Right renal cortex interstitium (tissue), 3 donors: ENCODE measurements around the gene EFCAB11. TPM values are rescaled to one million over a fixed set of nuclear protein-coding genes. Genes with fewer than 3 reads are reported as not detected.

Experiments used
- DNase-seq, 3 donors: peaks; one replicate each; pipeline ENCODE4 v3.0.0-alpha.2; 2013; ENCODE audit warnings: low read depth in 3 of 3, low spot score in 2 of 3
- polyA plus RNA-seq, 3 donors: library from polyadenylated mRNA; unstranded; fragments of 120-200 nt; gene quantifications; one replicate each; pipeline ENCODE4 v1.2.1, GENCODE V29; 2013; ENCODE audit not compliant: insufficient read length in 3 of 3

The EFCAB11 gene
- polyA plus RNA-seq, 3 donors: 19.2 to 21.7 (median 20.1) TPM

GRCh38 chr14:89779707-89780106 lies 174.8 kb downstream of the EFCAB11 start:
- no peak for DNase-seq

DNA sequence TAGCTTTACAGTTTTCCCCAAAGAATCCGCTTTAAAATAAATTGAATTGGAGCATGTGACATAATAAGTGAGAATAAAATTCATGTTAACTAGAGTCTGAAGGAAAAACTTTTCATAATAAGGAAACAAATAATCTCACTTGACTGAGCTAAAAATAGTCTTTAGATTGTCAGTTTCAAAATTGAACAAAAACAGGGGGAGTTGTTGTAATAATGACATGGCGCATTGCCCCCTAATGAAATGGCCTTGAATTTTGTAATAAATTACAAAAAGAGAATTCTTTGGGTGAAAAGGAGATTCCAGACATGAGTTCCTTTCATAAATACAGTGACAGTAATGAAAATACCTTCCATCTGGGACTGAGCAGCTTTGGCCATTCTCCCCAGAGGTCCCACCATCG lies 178.6 kb downstream of the EFCAB11 start:
- DNase-seq: no peak

DNA sequence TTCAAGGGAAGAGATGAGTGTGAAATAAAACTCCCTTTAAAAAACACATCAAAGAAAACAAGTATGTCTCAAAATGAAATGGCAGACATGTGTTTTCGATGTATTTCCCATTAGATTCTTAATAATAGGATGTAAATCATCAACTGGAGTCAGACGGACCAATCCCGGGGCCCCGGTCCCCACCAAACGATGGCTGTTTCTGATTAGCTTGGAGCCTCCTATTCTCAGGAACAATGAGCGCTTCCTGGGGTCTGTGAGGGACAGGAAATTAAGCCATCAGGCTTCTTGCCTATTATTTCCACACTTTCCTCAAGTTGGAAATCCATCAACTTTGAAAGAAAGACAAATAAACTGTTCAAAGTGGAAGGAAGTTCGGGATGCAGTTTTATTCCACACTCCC lies 179.4 kb downstream of the EFCAB11 start:
- DNase-seq: no peak

GRCh38 chr14:89773644-89774316 lies 180.8 kb downstream of the EFCAB11 start:
- DNase-seq: no peak

DNA sequence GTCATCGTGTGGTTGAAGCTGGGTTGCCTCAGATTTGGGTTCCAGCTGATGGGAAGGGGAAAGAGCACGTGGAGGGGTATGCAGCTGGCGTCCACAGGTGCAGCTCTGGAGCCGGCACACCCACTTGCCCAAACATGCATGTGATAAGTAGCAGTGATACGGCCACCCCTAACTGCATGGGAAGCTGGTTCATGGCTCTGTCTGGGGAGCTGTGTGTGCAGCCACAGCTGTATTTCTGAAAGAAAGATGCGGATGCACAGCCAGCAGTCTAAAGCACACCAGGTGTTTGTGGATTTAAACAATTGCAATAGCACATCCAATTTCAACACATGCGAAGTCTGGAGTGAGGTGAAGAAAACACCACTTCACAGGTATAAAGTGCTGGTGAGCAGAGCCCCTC lies 181.4 kb downstream of the EFCAB11 start:
- DNase-seq: no peak

GRCh38 chr14:89771251-89771650 lies 183.3 kb downstream of the EFCAB11 start:
- DNase-seq: no peak

- no peak for DNase-seq
Measured at GRCh38 chr14:89767861-89768268, 186.7 kb downstream of the EFCAB11 start.

GRCh38 chr14:89767131-89767530 lies 187.4 kb downstream of the EFCAB11 start:
- no peak for DNase-seq

GRCh38 chr14:89765346-89765745 lies 189.2 kb downstream of the EFCAB11 start:
- DNase-seq: no peak

- DNase-seq: no peak
Measured at GRCh38 chr14:89760086-89760485, 194.4 kb downstream of the EFCAB11 start.

DNA sequence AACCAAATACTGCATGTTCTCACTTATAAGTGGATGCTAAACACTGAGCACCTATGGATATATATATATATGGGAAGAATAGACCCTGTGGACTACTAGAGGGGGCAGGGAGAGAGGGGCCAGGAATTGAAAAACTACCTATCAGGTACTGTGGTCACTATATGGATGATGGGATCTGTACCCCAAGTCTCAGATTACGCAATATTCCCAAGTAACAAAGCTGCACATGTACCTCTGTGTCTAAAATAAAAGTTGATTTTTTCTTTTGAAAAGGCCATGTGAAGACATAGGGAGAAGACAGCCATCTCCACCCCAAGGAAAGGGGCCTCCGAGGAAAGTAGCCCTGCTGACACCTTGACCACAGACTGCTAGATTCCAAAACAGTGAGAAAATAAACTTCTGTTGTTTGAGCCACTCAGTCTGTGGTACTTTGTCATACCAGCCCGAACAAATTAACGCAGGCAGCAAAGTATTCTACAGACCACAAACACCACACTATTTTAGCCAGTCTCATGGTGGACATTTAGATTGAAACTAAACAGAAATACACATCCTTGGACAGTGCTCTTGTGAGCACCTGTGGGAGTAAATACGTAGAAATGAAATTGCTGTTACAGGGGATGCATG lies 197.1 kb downstream of the EFCAB11 start:
- no peak for DNase-seq

GRCh38 chr14:89755816-89756215 lies 198.7 kb downstream of the EFCAB11 start:
- no peak for DNase-seq

DNA sequence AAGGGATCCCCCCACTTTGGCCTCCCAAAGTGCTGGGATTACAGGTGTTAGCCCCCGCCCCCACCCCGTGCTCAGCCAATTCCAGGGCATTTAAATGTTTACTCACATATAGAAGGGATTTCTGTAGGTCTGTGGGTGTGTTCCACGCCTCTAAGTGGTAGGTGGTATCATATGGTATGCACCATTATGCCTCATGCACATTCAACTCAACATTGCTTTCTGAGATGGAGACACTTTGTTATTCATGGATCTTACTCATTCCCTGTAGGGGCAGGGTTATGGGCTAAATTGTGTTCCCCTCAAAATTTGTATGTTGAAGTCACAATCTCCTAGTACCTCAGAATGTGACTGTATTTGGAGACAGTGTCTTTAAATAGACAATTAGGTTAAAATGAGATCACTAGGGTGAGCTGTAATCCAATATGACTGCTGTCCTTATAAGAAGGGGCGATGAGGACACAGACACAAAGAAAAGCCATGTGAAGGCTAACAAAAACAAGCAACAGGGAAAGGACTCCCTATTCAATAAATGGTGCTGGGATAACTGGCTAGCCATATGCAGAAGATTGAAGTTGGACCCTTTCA lies 200.6 kb downstream of the EFCAB11 start:
- no peak for DNase-seq

DNA sequence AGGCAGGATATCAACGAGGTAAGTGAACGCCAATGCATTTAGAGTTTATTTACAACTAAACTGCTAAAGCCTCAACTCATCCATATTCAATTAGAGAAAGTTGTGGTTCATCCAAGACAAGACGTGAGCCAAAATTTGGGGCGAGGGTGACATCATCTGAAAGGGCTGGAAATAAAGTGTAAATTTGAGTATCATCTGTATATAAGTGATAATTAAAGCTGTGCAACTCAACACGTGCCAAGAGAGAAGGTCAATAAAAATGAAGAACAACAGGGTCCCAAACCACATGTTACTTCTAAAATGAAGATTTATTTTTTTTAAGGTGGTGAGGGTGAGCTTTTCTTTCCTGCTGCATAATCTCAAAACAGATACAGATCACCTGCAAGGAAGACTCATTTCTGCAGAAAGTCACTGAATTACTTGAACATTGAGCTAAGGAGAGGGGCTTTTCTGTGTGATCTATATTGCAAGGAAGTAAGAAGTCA lies 203.6 kb downstream of the EFCAB11 start:
- DNase-seq: no peak

DNA sequence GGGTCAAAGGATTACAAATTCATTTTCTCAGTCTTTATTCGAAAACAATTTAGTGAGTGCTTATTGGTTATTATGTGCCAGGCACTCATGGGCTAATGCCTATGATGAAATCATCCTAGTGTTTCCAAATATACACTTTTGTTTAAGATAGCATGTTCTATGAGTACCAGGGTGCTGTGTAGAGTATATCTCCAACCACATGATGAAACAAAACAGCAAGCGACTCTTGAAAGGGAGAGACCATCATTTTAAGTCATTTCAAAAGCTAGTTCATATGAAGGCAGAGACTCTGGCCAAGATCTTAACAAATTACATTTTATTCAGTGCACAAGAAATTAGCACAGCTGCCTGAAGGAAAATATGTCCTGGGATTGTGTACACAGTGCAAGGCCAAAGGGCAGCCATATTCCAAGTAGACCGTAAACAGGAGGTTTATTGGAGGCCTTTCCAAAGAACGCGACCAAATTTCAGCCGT lies 204.2 kb downstream of the EFCAB11 start:
- DNase-seq: no peak

DNA sequence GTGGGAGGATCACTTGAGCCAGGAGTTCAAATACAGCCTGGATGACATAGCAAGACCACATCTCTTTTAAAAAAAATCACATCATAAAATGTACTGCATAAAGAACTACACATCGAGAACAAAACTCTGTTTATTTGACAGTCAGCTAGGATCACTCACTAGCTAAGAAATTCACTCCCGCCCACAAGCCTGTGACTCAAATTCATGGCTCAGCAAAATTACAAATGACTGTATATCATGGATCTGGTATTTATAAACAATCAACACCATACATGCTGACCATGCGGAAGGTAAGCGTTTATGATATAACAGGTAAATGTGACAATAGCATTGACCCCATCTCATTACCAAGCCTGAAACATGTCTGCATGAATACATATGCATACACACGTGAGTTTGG lies 206.5 kb downstream of the EFCAB11 start:
- no peak for DNase-seq

GRCh38 chr14:89747126-89747525 lies 207.4 kb downstream of the EFCAB11 start:
- DNase-seq: no peak

- no peak for DNase-seq
Measured at GRCh38 chr14:89746654-89747053, 207.9 kb downstream of the EFCAB11 start.

DNA sequence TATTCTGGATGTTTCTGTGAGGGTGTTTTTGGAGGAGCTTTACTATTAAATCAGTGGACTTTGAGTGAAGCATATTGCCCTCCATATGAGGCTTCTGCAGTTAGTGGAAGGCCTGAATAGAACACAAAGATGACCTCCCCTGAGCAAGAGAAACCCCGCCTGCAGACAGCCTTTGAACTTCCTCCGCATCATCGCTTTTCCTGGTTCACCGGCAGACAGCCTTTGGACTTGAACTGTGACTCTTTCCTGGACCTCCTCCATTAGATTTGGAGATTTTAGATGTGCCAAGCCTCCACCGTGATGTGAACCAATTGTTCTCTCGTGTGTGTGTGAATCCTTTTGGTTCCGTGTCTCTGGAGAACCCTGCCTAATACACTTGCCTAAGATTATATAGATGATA lies 208.4 kb downstream of the EFCAB11 start:
- DNase-seq: no peak
